HEK293T (cell line): ENCODE measurements around the gene CCDC85B.

Source experiments
- ELF4 ChIP-seq: fragments of 450-650 bp; IDR thresholded peaks from 2 replicates; pipeline ENCODE4 v1.6.1; 2017; ENCODE audit warnings: antibody characterized with exemption
- FOXA1 ChIP-seq: fragments of 450-650 bp; IDR thresholded peaks from 2 replicates; pipeline ENCODE4 v1.6.1; 2016; ENCODE audit warnings: mild to moderate bottlenecking

DNA sequence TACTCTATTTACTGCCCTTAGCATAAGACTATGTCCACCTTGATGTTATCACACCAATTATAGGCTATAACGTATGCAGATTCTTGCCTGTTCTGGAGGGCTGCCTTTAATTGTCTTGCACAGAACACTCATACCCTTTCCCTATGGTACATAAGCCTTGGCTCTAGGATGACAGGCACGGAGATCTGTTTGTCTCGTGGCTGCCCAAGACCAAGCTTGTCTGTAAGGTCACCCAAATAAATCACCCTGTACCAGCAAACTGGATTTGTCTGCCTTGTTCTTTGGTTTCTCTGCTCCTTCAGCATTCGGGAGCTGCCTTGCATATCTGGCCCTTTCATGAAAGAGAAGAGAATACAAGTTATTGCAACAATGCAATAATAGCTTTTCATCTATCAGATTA, 47.3 kb downstream of the CCDC85B start:
- TF ChIP-seq FOXA1 = no peak
- no peak for TF ChIP-seq ELF4
